Gastrocnemius medialis (tissue), 4 donors: ENCODE data around the gene NECAB3.

Experiments
- POLR2A ChIP-seq, 2 donors: fragments of 450-650 bp; IDR thresholded peaks; one replicate each; pipeline ENCODE4 v1.6.1; 2017; ENCODE audit warnings: antibody characterized with exemption in 2 of 2, mild to moderate bottlenecking in 2 of 2, moderate library complexity in 2 of 2
- TF ChIP-seq, protein P1 (sequence below), 5 experiments: fragments of 450-650 bp in 3 of 5; fragments of 200-600 bp in 2 of 5; sonication (generic) in 2 of 5; IDR thresholded peaks in 4 of 5; conservative IDR thresholded peaks in 1 of 5; 1 replicate in 4 of 5; 2 replicates in 1 of 5; pipeline ENCODE4 v1.5.1; 2016 to 2019; ENCODE audit warnings: antibody characterized with exemption in 5 of 5, mild to moderate bottlenecking in 3 of 5, moderate library complexity in 3 of 5

DNA sequence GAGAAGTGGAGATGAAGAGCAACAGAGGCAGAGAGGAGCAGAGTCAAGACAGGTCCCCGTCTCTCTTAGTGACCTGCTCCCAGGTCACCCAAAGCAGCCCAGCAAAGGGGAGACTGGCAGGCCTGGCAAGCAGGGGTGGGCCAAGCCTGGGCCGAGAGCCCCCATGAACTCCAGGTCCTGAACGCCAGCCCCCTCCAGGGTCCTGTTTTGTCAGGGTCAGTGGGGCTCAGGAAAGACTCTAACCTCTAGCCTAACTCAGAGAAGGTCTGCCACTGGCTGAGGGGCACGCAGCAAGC, 1.2 kb downstream of the NECAB3 start:
- TF ChIP-seq, protein P1, sequence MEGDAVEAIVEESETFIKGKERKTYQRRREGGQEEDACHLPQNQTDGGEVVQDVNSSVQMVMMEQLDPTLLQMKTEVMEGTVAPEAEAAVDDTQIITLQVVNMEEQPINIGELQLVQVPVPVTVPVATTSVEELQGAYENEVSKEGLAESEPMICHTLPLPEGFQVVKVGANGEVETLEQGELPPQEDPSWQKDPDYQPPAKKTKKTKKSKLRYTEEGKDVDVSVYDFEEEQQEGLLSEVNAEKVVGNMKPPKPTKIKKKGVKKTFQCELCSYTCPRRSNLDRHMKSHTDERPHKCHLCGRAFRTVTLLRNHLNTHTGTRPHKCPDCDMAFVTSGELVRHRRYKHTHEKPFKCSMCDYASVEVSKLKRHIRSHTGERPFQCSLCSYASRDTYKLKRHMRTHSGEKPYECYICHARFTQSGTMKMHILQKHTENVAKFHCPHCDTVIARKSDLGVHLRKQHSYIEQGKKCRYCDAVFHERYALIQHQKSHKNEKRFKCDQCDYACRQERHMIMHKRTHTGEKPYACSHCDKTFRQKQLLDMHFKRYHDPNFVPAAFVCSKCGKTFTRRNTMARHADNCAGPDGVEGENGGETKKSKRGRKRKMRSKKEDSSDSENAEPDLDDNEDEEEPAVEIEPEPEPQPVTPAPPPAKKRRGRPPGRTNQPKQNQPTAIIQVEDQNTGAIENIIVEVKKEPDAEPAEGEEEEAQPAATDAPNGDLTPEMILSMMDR (IDR thresholded peaks at IDR 0.05 in 4 of 5, conservative IDR thresholded peaks at IDR 0.05 in 1 of 5): no peak
- no peak for TF ChIP-seq POLR2A (IDR thresholded peaks at IDR 0.05)
